ENCODE data around the gene CELF2. TPM values are rescaled to one million over a fixed set of nuclear protein-coding genes. Genes with fewer than 3 reads are reported as not detected.

Gene CELF2
- total RNA-seq, 1 donor from 2014 or later = 14.4 TPM

GRCh38 chr10:11294831-11295450 is 277.3 kb downstream of the CELF2 start:
- Mint-ChIP-seq H3K9me3 (no peaks in the 10 kb centered on the region), H3K27me3 (no peaks in the 10 kb centered on the region), H3K36me3 (no peaks in the 10 kb centered on the region), H3K4me3 (peak overlapping the region; percentile 25), H3K4me1 (ENCODE audit: unreplicated experiment) (peaks cover 5% of the 10 kb centered on the region), H3K27ac (peak overlapping the region; percentile 94)
- DNase-seq (ENCODE audit: extremely low spot score, unreplicated experiment) = no peak
- no peak for TF ChIP-seq CTCF (conservative IDR thresholded peaks at IDR 0.05)

- DNase-seq (ENCODE audit: extremely low spot score, unreplicated experiment) = no peak
- Mint-ChIP-seq H3K9me3 (no peaks in the 10 kb centered on the region), H3K4me3 (no peak overlapping the region), H3K27ac (peak overlapping the region; percentile 94), H3K36me3 (no peaks in the 10 kb centered on the region), H3K4me1 (ENCODE audit: unreplicated experiment) (peaks cover 5% of the 10 kb centered on the region), H3K27me3 (no peaks in the 10 kb centered on the region)
- TF ChIP-seq CTCF (conservative IDR thresholded peaks at IDR 0.05) = no peak
Measured at GRCh38 chr10:11295492-11295891, 277.8 kb downstream of the CELF2 start.

- Mint-ChIP-seq H3K36me3 (no peaks in the 10 kb centered on the region), H3K4me3 (no peak overlapping the region), H3K9me3 (no peaks in the 10 kb centered on the region), H3K27ac (no peak overlapping the region), H3K27me3 (no peaks in the 10 kb centered on the region), H3K4me1 (ENCODE audit: unreplicated experiment) (peaks cover 5% of the 10 kb centered on the region)
- no peak for TF ChIP-seq CTCF (conservative IDR thresholded peaks at IDR 0.05)
- DNase-seq (ENCODE audit: extremely low spot score, unreplicated experiment) = peak; percentile 47
Measured at GRCh38 chr10:11297136-11297535, 279.5 kb downstream of the CELF2 start.

GRCh38 chr10:11298116-11298515 is 280.4 kb downstream of the CELF2 start:
- TF ChIP-seq CTCF (conservative IDR thresholded peaks at IDR 0.05) = no peak
- Mint-ChIP-seq H3K27me3 (no peaks in the 10 kb centered on the region), H3K27ac (no peak overlapping the region), H3K9me3 (no peaks in the 10 kb centered on the region), H3K4me1 (ENCODE audit: unreplicated experiment) (peaks cover 5% of the 10 kb centered on the region), H3K36me3 (peaks cover 5% of the 10 kb centered on the region), H3K4me3 (no peak overlapping the region)
- DNase-seq (ENCODE audit: extremely low spot score, unreplicated experiment) = no peak

GRCh38 chr10:11299125-11299524 is 281.5 kb downstream of the CELF2 start:
- H3K27ac Mint-ChIP-seq = no peak overlapping the region
- no peak for DNase-seq (ENCODE audit: extremely low spot score, unreplicated experiment)
- H3K27me3 Mint-ChIP-seq = no peaks in the 10 kb centered on the region
- H3K36me3 Mint-ChIP-seq = peaks cover 5% of the 10 kb centered on the region
- peaks cover 5% of the 10 kb centered on the region for H3K4me1 Mint-ChIP-seq (ENCODE audit: unreplicated experiment)
- peaks cover 3% of the 10 kb centered on the region for H3K9me3 Mint-ChIP-seq
- no peak for TF ChIP-seq CTCF (conservative IDR thresholded peaks at IDR 0.05)
- no peak overlapping the region for H3K4me3 Mint-ChIP-seq

Data from type B pancreatic cell (in vitro differentiated cells).